ENCODE data around the gene ARHGEF4.

- TF ChIP-seq FOXK1 (CRISPR knock-in tag; IDR thresholded peaks at IDR 0.05): no peak
- TF ChIP-seq CTCF (IDR thresholded peaks at IDR 0.05): no peak
Measured at GRCh38 chr2:130928385-130928784, 91.7 kb downstream of the ARHGEF4 start.
